Mesothelial cell of epicardium (in vitro differentiated cells): ENCODE data around the gene MAN2A2. TPM values are rescaled to one million over a fixed set of nuclear protein-coding genes. Genes with fewer than 3 reads are reported as not detected.
"Not testable (repeated sequence)": the region's sequence is repeated elsewhere in the genome, so short reads cannot be mapped to it uniquely, and the experiment has no call there.

Source experiments
- DNase-seq, 2 experiments: peaks; one replicate each; pipeline ENCODE4 v3.0.0; 2021; ENCODE audit warnings: low spot score in 2 of 2; ENCODE audit not compliant: unreplicated experiment in 2 of 2
- H3K27ac Mint-ChIP-seq: 2 replicates; pipeline ENCODE4 v1.8.0; 2021; ENCODE audit warnings: mixed read lengths
- H3K27me3 Mint-ChIP-seq: 2 replicates; pipeline ENCODE4 v1.8.0; 2021; ENCODE audit warnings: low read depth, mixed read lengths
- H3K36me3 Mint-ChIP-seq: 2 replicates; pipeline ENCODE4 v1.8.0; 2021; ENCODE audit warnings: mixed read lengths
- H3K4me1 Mint-ChIP-seq: 2 replicates; pipeline ENCODE4 v1.8.0; 2021; ENCODE audit warnings: mixed read lengths
- H3K4me3 Mint-ChIP-seq: 2 replicates; pipeline ENCODE4 v1.8.0; 2021; ENCODE audit warnings: mild to moderate bottlenecking, moderate library complexity, mixed read lengths
- H3K9me3 Mint-ChIP-seq: 2 replicates; pipeline ENCODE4 v1.8.0; 2021; ENCODE audit warnings: mixed read lengths
- CTCF ChIP-seq: fragments of 200-600 bp; sonication (generic); IDR thresholded peaks from one replicate; pipeline ENCODE4 v1.5.0; 2021; ENCODE audit warnings: antibody characterized with exemption; ENCODE audit not compliant: unreplicated experiment
- total RNA-seq: library from RNA; stranded (reverse); gene quantifications from 3 replicates; pipeline ENCODE4 v1.2.1, GENCODE V29; 2021

The MAN2A2 gene
- total RNA-seq, 1 donor from 2014 or later = 104 TPM

GRCh38 chr15:90921887-90922286 is 18.8 kb downstream of the MAN2A2 start:
- H3K36me3 Mint-ChIP-seq = peaks cover 24% of the 10 kb centered on the region

GRCh38 chr15:90922712-90923322 is 19.7 kb downstream of the MAN2A2 start:
- peaks cover 19% of the 10 kb centered on the region for H3K36me3 Mint-ChIP-seq
- not testable (repeated sequence) for H3K27me3 Mint-ChIP-seq, H3K27ac Mint-ChIP-seq, DNase-seq, H3K9me3 Mint-ChIP-seq, H3K4me3 Mint-ChIP-seq, H3K4me1 Mint-ChIP-seq

More at GRCh38 chr15:90921887-90922286, 18.8 kb downstream of the MAN2A2 start:
- no peaks in the 10 kb centered on the region for H3K27me3 Mint-ChIP-seq
- H3K9me3 Mint-ChIP-seq = no peaks in the 10 kb centered on the region
- no peaks in the 10 kb centered on the region for H3K4me1 Mint-ChIP-seq
- DNase-seq = no peak
- TF ChIP-seq CTCF = no peak
- H3K4me3 Mint-ChIP-seq = no peak overlapping the region
- no peak overlapping the region for H3K27ac Mint-ChIP-seq

GRCh38 chr15:90924375-90924774 is 21.3 kb downstream of the MAN2A2 start:
- Mint-ChIP-seq H3K27me3 (no peaks in the 10 kb centered on the region), H3K4me1 (no peaks in the 10 kb centered on the region), H3K9me3 (no peaks in the 10 kb centered on the region), H3K4me3 (no peak overlapping the region), H3K27ac (no peak overlapping the region), H3K36me3 (peaks cover 13% of the 10 kb centered on the region)
- DNase-seq = no peak
- TF ChIP-seq CTCF = no peak

GRCh38 chr15:90926766-90927165 is 23.7 kb downstream of the MAN2A2 start:
- H3K27me3 Mint-ChIP-seq, H3K9me3 Mint-ChIP-seq, H3K27ac Mint-ChIP-seq: not testable (repeated sequence)

GRCh38 chr15:90928106-90928505 is 25.0 kb downstream of the MAN2A2 start:
- not testable (repeated sequence) for DNase-seq, H3K36me3 Mint-ChIP-seq, H3K4me3 Mint-ChIP-seq, H3K9me3 Mint-ChIP-seq, H3K27ac Mint-ChIP-seq, H3K4me1 Mint-ChIP-seq, H3K27me3 Mint-ChIP-seq

More at GRCh38 chr15:90926766-90927165, 23.7 kb downstream of the MAN2A2 start:
- H3K4me3 Mint-ChIP-seq, H3K4me1 Mint-ChIP-seq, DNase-seq, H3K36me3 Mint-ChIP-seq: not testable (repeated sequence)

GRCh38 chr15:90929246-90930019 is 26.3 kb downstream of the MAN2A2 start:
- Mint-ChIP-seq H3K4me3 (no peak overlapping the region), H3K9me3 (no peaks in the 10 kb centered on the region), H3K36me3 (no peaks in the 10 kb centered on the region), H3K27me3 (no peaks in the 10 kb centered on the region), H3K4me1 (peaks cover 14% of the 10 kb centered on the region), H3K27ac (no peak overlapping the region)
- TF ChIP-seq CTCF = no peak
- DNase-seq = no peak

- Mint-ChIP-seq H3K36me3 (no peaks in the 10 kb centered on the region), H3K27me3 (no peaks in the 10 kb centered on the region), H3K4me3 (peak overlapping the region; percentile 93), H3K4me1 (peaks cover 19% of the 10 kb centered on the region), H3K9me3 (no peaks in the 10 kb centered on the region), H3K27ac (peak overlapping the region; percentile 54)
- DNase-seq = no peak
- TF ChIP-seq CTCF = no peak
Observed at GRCh38 chr15:90930861-90931574, 27.9 kb downstream of the MAN2A2 start.
